ENCODE results near the gene MC3R. TPM values are rescaled to one million over a fixed set of nuclear protein-coding genes. Genes with fewer than 3 reads are reported as not detected.

MC3R gene
- total RNA-seq, 1 donor from 2014 or later = not detected

GRCh38 chr20:56229812-56230211, 18.7 kb upstream of the MC3R start:
- Mint-ChIP-seq H3K9me3 (peaks cover 6% of the 10 kb centered on the region), H3K27me3 (no peaks in the 10 kb centered on the region), H3K36me3 (no peaks in the 10 kb centered on the region), H3K4me3 (no peak overlapping the region), H3K27ac (no peak overlapping the region), H3K4me1 (ENCODE audit: unreplicated experiment) (no peaks in the 10 kb centered on the region)
- DNase-seq (ENCODE audit: extremely low spot score, unreplicated experiment) = no peak
- TF ChIP-seq, protein P1, sequence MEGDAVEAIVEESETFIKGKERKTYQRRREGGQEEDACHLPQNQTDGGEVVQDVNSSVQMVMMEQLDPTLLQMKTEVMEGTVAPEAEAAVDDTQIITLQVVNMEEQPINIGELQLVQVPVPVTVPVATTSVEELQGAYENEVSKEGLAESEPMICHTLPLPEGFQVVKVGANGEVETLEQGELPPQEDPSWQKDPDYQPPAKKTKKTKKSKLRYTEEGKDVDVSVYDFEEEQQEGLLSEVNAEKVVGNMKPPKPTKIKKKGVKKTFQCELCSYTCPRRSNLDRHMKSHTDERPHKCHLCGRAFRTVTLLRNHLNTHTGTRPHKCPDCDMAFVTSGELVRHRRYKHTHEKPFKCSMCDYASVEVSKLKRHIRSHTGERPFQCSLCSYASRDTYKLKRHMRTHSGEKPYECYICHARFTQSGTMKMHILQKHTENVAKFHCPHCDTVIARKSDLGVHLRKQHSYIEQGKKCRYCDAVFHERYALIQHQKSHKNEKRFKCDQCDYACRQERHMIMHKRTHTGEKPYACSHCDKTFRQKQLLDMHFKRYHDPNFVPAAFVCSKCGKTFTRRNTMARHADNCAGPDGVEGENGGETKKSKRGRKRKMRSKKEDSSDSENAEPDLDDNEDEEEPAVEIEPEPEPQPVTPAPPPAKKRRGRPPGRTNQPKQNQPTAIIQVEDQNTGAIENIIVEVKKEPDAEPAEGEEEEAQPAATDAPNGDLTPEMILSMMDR (conservative IDR thresholded peaks at IDR 0.05) = no peak

DNA sequence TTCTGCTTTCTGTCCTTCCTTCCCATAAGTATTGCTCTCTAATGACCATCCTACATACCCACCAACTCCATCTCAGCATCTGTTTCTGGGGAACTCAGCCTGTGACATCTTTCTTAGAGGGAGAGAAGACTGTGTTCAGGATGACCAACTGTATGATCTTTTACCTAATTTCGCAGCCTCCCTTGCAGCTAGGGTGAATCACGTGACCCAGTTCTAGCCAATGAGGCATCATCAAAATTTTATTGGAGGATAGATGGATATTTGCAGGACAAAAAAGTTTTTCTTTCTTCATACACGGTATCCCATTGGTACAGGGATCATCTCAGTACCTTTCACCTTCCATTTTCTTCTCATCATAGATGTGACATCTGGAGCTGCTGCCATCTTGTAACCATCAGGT, 14.4 kb upstream of the MC3R start:
- Mint-ChIP-seq H3K9me3 (peaks cover 13% of the 10 kb centered on the region), H3K36me3 (no peaks in the 10 kb centered on the region), H3K27ac (no peak overlapping the region), H3K4me1 (ENCODE audit: unreplicated experiment) (no peaks in the 10 kb centered on the region), H3K4me3 (no peak overlapping the region), H3K27me3 (no peaks in the 10 kb centered on the region)
- DNase-seq (ENCODE audit: extremely low spot score, unreplicated experiment) = no peak
- TF ChIP-seq, protein P1 (conservative IDR thresholded peaks at IDR 0.05) = no peak

DNA sequence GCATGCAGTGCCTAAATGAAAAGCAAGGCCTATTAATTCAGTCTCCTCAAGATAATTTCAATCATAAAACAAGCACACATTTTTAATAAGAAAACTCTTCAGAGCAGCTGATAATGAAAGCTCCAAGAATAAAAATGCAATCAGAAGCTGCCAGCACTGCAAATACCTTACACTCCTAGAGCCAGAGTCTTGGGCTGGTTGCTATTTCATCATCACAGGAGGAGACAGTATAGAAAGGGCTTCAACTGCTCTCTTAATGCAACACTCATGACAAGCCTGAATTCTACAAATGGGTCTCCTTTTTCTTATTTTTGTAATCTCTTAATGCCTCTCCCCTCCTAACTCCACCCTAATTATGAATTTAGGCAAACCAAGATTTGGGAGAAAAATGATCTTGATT, 11.2 kb upstream of the MC3R start:
- Mint-ChIP-seq H3K4me3 (no peak overlapping the region), H3K9me3 (peaks cover 13% of the 10 kb centered on the region), H3K36me3 (no peaks in the 10 kb centered on the region), H3K27ac (no peak overlapping the region), H3K4me1 (ENCODE audit: unreplicated experiment) (no peaks in the 10 kb centered on the region), H3K27me3 (no peaks in the 10 kb centered on the region)
- TF ChIP-seq, protein P1 (conservative IDR thresholded peaks at IDR 0.05) = no peak
- DNase-seq (ENCODE audit: extremely low spot score, unreplicated experiment) = no peak

- Mint-ChIP-seq H3K27ac (no peak overlapping the region), H3K9me3 (peaks cover 4% of the 10 kb centered on the region), H3K4me3 (no peak overlapping the region), H3K27me3 (peaks cover 5% of the 10 kb centered on the region), H3K4me1 (ENCODE audit: unreplicated experiment) (no peaks in the 10 kb centered on the region), H3K36me3 (no peaks in the 10 kb centered on the region)
- TF ChIP-seq, protein P1 (conservative IDR thresholded peaks at IDR 0.05) = no peak
- no peak for DNase-seq (ENCODE audit: extremely low spot score, unreplicated experiment)
Observed at GRCh38 chr20:56244259-56244658, 4.3 kb upstream of the MC3R start.

GRCh38 chr20:56245761-56246160, 2.8 kb upstream of the MC3R start:
- Mint-ChIP-seq H3K4me3 (no peak overlapping the region), H3K27ac (no peak overlapping the region), H3K9me3 (peaks cover 4% of the 10 kb centered on the region)

More at GRCh38 chr20:56245761-56246160, 2.8 kb upstream of the MC3R start:
- TF ChIP-seq, protein P1 (conservative IDR thresholded peaks at IDR 0.05) = no peak
- Mint-ChIP-seq H3K36me3 (no peaks in the 10 kb centered on the region), H3K27me3 (peaks cover 5% of the 10 kb centered on the region), H3K4me1 (ENCODE audit: unreplicated experiment) (no peaks in the 10 kb centered on the region)
- DNase-seq (ENCODE audit: extremely low spot score, unreplicated experiment) = no peak

Data from type B pancreatic cell (in vitro differentiated cells).